ENCODE results near the gene BOK.
A peak's percentile ranks its signal among the peaks of the same experiment; 100 is the strongest.

BOK gene

DNA sequence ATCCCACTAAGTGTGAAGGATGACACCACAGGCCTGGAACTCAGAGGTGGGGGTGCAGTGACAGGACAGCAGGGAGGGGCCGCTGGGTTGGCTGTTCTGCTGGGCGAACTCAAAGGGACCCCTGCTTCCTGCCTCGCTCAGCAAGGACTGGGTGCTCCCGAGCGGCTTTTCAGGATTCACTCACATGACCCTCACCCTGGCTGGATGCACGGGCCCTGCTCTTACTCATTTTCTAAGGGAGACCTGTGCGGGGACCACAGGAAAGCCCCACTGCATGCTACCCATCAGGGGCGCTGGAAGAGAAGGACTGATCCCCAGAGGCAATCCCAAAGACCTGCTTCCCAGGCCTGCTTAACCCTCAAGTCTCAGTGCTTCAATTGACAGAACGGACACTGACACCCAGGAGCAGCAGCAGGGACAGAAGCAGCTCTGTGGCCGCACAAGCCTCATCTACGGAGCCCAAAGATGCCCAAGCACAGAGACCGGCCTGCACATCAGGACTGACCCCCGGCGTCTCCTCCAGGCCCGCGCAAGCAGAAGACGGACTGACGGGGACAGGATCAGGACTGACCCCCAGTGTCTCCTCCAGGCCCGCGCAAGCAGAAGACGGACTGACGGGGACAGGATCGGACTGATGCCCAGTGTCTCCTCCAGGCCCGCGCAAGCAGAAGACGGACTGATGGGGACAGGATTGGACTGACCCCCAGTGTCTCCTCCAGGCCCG is 48.8 kb downstream of the BOK start:
- no peak overlapping the region for H3K27ac ChIP-seq (ENCODE audit: low read depth, low read length)

DNA sequence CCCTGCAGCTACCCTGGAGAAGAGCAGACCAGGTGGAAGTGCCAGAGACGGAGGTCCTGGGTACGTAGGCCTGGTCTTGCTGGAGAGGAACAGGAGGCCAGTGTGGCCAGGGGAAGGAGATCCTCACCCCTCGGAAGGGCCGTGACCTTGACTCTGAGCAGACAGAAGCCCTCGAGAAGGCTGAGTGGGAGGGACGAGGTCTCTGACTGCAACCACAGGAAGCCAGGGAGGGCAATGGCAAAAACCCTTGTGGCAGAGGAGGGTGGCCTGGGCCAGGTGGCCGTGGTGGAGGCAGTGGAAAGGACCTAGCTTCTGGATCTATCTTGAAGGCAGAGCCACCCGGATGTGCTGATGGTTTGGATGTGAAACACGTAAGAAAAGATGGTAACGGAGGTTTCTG is 50.3 kb downstream of the BOK start:
- WGBS = 94% methylated on average over 10 of the region's 10 CpGs
- no peaks in the 10 kb centered on the region for H3K4me1 ChIP-seq (ENCODE audit: insufficient read depth, low read length)
- H3K27me3 ChIP-seq (ENCODE audit: insufficient read depth, low read length) = no peaks in the 10 kb centered on the region
- no peak overlapping the region for H3K27ac ChIP-seq (ENCODE audit: low read depth, low read length)
- H3K9ac ChIP-seq (ENCODE audit: low read depth, low read length) = no peak overlapping the region
- no peak overlapping the region for H3K4me3 ChIP-seq (ENCODE audit: low read length)
- peaks cover 18% of the 10 kb centered on the region for H3K36me3 ChIP-seq (ENCODE audit: insufficient read depth, low read length)
- H3K9me3 ChIP-seq (ENCODE audit: insufficient read depth, low read depth, low read length) = no peaks in the 10 kb centered on the region

More for the DNA sequence above, 48.8 kb downstream of the BOK start:
- 95% methylated on average over 27 of the region's 27 CpGs for WGBS
- Histone ChIP-seq H3K36me3 (ENCODE audit: insufficient read depth, low read length) (peaks cover 25% of the 10 kb centered on the region), H3K9me3 (ENCODE audit: insufficient read depth, low read depth, low read length) (no peaks in the 10 kb centered on the region), H3K4me1 (ENCODE audit: insufficient read depth, low read length) (no peaks in the 10 kb centered on the region), H3K27me3 (ENCODE audit: insufficient read depth, low read length) (no peaks in the 10 kb centered on the region), H3K4me3 (ENCODE audit: low read length) (no peak overlapping the region), H3K9ac (ENCODE audit: low read depth, low read length) (no peak overlapping the region)

DNA sequence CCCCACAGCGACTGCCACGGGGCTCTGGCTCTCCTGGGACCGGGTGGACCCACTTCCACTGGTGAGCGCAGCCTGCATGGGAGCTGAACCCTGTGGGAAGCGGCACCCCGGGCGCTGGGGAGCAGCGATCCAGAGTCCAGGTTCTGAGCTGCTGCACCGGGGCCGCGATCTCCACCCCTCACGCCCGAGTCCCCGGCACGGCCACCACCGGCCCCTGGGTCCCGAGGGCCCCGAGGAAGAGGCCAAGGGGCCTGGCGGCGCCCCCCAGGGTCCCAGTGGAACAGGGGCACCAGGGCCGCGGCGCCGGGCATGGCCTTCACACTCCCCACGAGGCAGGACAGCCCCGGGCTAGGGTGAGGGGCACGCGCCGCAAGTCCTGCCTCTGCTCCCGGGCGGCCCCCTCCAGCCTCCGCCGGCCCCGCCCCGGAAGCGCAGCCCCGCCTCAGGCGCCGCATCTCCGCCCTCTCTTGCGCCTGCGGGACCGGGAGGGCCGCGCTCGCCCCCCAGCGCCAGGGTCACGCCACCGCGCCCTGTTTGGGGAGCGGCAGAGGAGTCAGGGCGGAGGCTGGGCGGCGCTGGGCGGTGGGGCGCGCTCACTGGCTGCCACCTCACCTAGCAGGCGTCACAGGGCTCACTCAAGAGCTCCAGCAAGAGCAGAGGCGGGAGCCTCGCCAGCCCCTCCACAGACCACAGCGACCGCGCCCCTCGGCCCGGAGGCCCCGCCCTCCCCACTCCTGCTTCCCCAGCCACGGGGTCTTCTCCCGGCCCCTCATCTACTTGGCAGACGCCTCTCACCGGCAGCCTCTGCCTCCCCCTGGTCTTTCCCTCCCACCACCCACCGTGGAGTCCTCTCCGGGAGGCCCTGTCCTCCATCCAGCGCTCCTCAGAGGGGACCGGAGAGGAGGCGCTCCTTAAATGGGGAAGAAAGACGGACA is 51.6 kb downstream of the BOK start:
- Histone ChIP-seq H3K9me3 (ENCODE audit: insufficient read depth, low read depth, low read length) (no peaks in the 10 kb centered on the region), H3K27ac (ENCODE audit: low read depth, low read length) (peak overlapping the region; percentile 64), H3K4me3 (ENCODE audit: low read length) (peak overlapping the region; percentile 71), H3K4me1 (ENCODE audit: insufficient read depth, low read length) (no peaks in the 10 kb centered on the region), H3K9ac (ENCODE audit: low read depth, low read length) (peak overlapping the region; percentile 90), H3K27me3 (ENCODE audit: insufficient read depth, low read length) (no peaks in the 10 kb centered on the region), H3K36me3 (ENCODE audit: insufficient read depth, low read length) (peaks cover 14% of the 10 kb centered on the region)
- 7% methylated on average over 76 of the region's 76 CpGs for WGBS

DNA sequence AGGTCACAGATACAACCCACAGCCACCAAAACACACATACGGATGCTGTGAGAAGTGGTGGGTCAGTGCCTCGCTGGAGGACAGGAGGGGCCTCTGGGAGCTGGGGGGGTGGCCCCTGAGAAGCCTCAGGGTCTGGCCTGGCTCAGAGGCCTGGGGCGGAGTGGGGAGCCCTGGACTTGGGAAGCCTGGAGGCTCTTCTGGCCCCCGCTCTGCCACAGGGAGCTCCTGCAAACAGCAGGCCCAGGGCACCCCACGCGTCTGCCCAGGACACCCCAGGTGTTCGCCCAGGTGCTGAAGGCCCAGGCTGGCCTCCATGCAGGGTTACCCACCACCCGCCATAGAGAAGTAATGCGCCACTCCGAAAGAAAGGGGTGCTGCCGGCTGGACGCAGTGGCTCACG is 52.5 kb downstream of the BOK start:
- H3K4me3 ChIP-seq (ENCODE audit: low read length) = peak overlapping the region; percentile 71
- 93% methylated on average over 13 of the region's 13 CpGs for WGBS
- no peak overlapping the region for H3K27ac ChIP-seq (ENCODE audit: low read depth, low read length)

DNA sequence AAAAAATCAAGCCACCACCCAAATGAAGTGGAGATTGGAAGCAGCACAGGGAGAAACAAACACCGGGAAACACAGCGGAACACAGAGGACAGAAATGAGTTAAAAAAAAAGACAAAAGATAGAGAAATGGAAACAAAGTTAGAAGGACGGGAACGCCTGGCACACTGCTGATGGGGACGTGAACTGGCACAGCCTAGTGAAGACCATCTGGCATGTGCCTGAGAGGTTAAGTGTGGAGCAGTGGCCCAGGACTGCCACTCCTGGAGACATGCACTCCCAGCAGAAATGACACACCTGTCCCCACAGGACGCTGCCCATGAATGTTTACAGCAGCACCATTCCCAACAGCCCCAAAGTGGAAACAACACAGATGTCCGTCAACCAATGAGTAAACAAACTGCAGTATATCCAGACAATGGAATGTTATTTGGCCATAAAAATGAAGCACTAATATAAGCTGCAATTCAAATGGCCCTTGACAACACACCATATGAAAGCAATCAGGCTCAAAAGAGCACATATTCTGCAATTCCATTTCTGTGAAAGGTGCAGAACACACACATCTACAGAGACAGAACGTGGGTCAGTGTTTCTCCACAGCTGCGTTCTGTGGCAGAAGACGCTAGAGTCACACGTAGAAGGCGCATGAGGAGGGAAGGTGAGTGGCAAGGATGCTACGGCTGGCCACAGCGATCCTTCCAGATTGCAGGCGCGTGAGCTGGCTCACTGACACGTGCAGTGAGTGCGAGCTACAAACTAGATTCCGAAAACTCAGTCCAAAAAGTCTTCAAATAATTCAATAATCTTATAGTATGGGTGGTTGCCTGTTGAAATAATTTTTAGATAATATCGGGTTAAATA is 53.8 kb downstream of the BOK start:
- Histone ChIP-seq H3K4me1 (ENCODE audit: insufficient read depth, low read length) (peaks cover under 1% of the 10 kb centered on the region; the same call in 1 of the 2 replicates), H3K4me3 (ENCODE audit: low read length) (no peak overlapping the region), H3K27ac (ENCODE audit: low read depth, low read length) (no peak overlapping the region), H3K9me3 (ENCODE audit: insufficient read depth, low read depth, low read length) (no peaks in the 10 kb centered on the region), H3K27me3 (ENCODE audit: insufficient read depth, low read length) (no peaks in the 10 kb centered on the region), H3K36me3 (ENCODE audit: insufficient read depth, low read length) (no peaks in the 10 kb centered on the region), H3K9ac (ENCODE audit: low read depth, low read length) (no peak overlapping the region)
- WGBS = 94% methylated on average over 19 of the region's 20 CpGs

More for the DNA sequence above, 52.5 kb downstream of the BOK start:
- peaks cover 4% of the 10 kb centered on the region; the same call in 1 of the 2 replicates for H3K36me3 ChIP-seq (ENCODE audit: insufficient read depth, low read length)
- peak overlapping the region; percentile 68 for H3K9ac ChIP-seq (ENCODE audit: low read depth, low read length)
- H3K27me3 ChIP-seq (ENCODE audit: insufficient read depth, low read length) = no peaks in the 10 kb centered on the region
- no peaks in the 10 kb centered on the region for H3K4me1 ChIP-seq (ENCODE audit: insufficient read depth, low read length)
- H3K9me3 ChIP-seq (ENCODE audit: insufficient read depth, low read depth, low read length) = no peaks in the 10 kb centered on the region

DNA sequence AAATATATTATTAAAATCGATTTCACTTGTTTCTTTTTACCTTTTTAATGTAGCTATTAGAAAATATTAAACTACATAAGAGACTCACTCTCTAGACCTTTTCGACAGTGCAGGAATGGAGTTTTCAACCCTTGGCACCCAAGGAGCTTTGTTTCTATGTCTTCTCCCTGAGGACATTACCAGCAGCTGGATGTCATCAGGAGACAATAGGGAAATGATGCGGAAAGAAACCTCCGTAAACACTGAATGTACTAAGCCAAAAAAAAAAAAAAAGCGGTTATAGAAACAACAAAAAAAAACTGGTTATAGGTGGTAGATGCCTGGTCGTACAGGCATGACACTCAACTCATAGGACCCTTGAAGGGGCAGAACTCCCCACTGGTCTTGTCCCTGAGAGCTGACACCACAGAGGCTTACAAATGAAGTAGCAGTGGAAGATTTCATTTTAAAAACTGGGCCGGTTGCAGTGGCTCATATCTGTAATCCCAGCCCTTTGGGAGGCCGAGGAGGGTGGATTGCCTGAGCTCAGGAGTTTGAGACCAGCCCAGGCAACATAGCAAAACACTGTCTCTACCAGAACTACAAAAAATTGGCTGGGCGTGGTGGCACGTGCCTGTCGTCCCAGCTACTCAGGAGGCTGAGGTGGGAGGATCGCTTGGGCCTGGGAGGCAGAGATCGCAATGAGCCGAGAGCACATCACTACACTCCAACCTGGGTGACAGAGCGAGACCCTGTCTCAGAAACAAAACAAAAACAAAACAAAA is 54.7 kb downstream of the BOK start:
- no peaks in the 10 kb centered on the region for H3K9me3 ChIP-seq (ENCODE audit: insufficient read depth, low read depth, low read length)
- WGBS = 95% methylated on average over 13 of the region's 15 CpGs
- H3K4me3 ChIP-seq (ENCODE audit: low read length) = no peak overlapping the region
- no peak overlapping the region for H3K9ac ChIP-seq (ENCODE audit: low read depth, low read length)
- H3K4me1 ChIP-seq (ENCODE audit: insufficient read depth, low read length) = peaks cover 6% of the 10 kb centered on the region; the same call in 1 of the 2 replicates
- H3K27me3 ChIP-seq (ENCODE audit: insufficient read depth, low read length) = no peaks in the 10 kb centered on the region
- no peak overlapping the region for H3K27ac ChIP-seq (ENCODE audit: low read depth, low read length)
- no peaks in the 10 kb centered on the region for H3K36me3 ChIP-seq (ENCODE audit: insufficient read depth, low read length)

DNA sequence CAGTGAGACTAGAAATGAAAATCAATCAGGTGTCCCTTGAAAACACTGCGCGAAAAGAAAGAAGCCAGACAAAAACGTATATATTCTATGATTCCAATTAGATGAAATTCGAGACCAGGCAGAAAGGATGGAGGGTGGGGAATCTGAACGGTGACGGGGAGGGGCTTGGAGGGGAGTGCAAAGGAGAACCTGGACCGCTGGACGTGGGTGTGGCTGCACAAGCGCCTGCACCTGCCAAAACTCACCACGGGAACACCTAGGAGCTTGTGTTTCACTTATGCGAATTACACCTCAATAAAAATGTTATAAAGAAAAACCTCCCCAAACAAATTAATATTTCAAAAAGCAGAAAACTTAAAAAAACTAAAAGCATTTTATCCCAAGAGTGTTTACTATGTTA is 56.5 kb downstream of the BOK start:
- Histone ChIP-seq H3K27me3 (ENCODE audit: insufficient read depth, low read length) (no peaks in the 10 kb centered on the region), H3K4me3 (ENCODE audit: low read length) (no peak overlapping the region), H3K9ac (ENCODE audit: low read depth, low read length) (no peak overlapping the region), H3K36me3 (ENCODE audit: insufficient read depth, low read length) (peaks cover 7% of the 10 kb centered on the region; the same call in 1 of the 2 replicates), H3K4me1 (ENCODE audit: insufficient read depth, low read length) (peaks cover 6% of the 10 kb centered on the region; the same call in 1 of the 2 replicates), H3K9me3 (ENCODE audit: insufficient read depth, low read depth, low read length) (no peaks in the 10 kb centered on the region), H3K27ac (ENCODE audit: low read depth, low read length) (no peak overlapping the region)
- 94% methylated on average over 11 of the region's 11 CpGs for WGBS

DNA sequence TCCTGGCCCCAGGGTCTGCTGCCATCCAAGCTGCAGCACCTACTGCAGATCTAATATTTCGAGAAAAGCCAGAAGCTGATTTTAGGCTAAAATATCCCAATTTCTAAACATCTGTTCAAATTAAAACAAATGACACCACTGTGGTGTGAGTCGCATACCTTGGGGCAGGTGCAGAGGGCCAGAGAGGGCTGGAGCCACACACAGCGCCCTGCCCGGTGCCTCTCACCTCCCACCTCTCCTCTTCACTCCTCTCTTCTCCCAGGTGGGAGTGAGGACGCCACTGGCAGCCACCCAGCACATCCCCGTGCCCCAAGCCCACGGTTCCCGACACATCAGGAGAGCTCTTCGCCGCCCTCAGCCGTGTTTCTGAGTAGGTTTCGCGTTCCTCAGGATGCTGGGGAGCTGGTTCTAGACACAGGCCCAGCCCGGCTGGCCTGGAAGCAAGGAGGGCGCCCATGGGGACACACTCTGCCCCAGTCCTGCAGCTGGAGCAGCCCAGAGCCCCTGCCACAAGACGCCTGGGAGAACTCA is 57.0 kb downstream of the BOK start:
- H3K4me1 ChIP-seq (ENCODE audit: insufficient read depth, low read length) = peaks cover 6% of the 10 kb centered on the region; the same call in 1 of the 2 replicates
- H3K36me3 ChIP-seq (ENCODE audit: insufficient read depth, low read length) = peaks cover 7% of the 10 kb centered on the region; the same call in 1 of the 2 replicates
- no peak overlapping the region for H3K9ac ChIP-seq (ENCODE audit: low read depth, low read length)
- 91% methylated on average over 16 of the region's 16 CpGs for WGBS
- H3K4me3 ChIP-seq (ENCODE audit: low read length) = no peak overlapping the region
- H3K9me3 ChIP-seq (ENCODE audit: insufficient read depth, low read depth, low read length) = no peaks in the 10 kb centered on the region
- H3K27me3 ChIP-seq (ENCODE audit: insufficient read depth, low read length) = no peaks in the 10 kb centered on the region
- no peak overlapping the region for H3K27ac ChIP-seq (ENCODE audit: low read depth, low read length)

DNA sequence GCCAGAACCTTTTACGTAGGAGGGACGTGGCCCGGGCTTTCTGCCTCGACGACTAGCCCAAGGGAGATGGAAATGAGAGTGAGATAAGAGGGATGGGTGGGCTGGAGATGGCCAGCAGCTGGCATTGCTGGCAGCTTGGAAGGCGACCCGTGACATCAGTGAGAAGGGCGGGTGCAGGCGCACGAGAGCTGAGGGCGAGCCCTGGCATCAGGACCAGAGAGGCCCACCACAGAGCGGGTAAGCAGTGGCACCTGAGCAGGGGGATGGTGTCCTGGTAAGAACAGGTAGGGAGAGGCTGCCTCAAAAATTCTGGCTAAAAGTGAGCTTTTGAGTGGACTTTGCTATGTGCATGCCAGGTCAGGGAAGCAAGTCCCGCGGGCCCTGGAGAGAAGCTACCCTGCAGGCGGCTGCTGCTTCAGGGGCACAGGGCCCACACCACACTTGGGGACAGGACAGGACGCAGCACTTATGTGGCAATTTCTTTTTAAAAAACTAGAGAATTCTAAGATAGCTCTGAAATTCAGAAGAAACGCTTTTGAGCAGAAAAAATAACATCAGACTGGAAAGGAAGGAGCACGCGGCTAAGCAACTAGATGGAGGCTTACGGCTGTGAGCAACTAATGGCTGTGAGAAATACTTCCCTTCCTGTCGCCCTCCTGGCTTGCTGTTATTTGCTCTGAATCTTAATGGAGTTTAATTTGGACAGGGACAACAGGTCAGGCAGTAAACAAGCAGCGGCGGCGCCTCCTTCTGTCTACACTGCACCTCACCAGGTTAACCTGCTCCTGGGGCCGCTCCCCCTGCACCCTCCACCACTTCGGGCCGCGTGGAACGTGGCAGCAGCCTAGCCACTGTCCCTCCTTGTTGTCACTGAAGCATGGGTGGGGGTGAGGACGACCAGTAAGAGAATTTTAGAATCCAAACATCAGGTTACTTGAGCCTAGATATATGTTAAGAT is 57.9 kb downstream of the BOK start:
- 95% methylated on average over 29 of the region's 30 CpGs for WGBS
- H3K9ac ChIP-seq (ENCODE audit: low read depth, low read length) = no peak overlapping the region

More for the DNA sequence above, 57.9 kb downstream of the BOK start:
- Histone ChIP-seq H3K9me3 (ENCODE audit: insufficient read depth, low read depth, low read length) (no peaks in the 10 kb centered on the region), H3K27ac (ENCODE audit: low read depth, low read length) (no peak overlapping the region), H3K4me3 (ENCODE audit: low read length) (no peak overlapping the region), H3K36me3 (ENCODE audit: insufficient read depth, low read length) (peaks cover 7% of the 10 kb centered on the region; the same call in 1 of the 2 replicates), H3K27me3 (ENCODE audit: insufficient read depth, low read length) (no peaks in the 10 kb centered on the region), H3K4me1 (ENCODE audit: insufficient read depth, low read length) (peaks cover 6% of the 10 kb centered on the region; the same call in 1 of the 2 replicates)

All from HUES64 (cell line).